Stimulated activated CD8-positive, alpha-beta memory T cell treated with anti-CD3 and anti-CD28 coated beads, Interleukin-15, amount 100 ng/mL, for 24 hours (primary cell): ENCODE measurements around the gene CRBN.

Source experiments
- DNase-seq: peaks from one replicate; pipeline ENCODE4 v3.0.0-alpha.2; 2020; ENCODE audit warnings: low read depth

CRBN gene

DNA sequence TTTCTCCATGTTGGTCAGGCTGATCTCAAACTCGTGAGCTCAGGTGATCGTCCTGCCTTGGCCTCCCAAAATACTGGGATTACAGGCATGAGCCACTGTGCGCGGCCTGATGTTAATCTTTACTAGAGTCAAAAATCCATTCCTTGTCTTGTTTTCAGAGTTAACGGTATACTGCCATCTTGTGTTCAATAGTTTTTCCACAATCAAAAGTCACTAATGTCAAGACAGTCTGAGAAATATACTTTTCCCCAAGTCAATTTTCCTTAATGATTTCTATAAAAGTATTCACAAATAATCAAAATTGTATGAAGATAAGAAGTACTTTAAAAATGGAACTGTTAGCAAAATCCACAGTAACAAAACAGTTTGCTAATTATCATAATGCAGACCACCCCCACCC is 8.5 kb downstream of the CRBN start:
- no peak for DNase-seq

DNA sequence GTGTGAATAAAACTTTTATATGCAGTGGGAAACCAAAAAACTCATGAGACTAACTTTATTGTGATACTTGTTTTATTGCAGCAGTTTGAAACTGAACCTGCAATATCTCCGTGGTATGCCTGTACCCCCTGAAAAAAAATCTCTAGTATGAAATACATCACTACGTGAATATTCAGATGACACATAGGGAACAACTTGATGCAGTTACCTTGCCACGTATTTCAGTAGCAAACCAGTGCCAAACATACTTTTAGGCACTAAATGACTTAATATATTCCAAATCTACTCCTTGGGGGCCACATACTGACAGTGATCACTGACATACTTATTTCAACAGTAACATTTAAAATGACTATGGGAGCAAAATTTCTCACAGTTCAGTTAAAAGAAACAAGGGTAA is 13.8 kb downstream of the CRBN start:
- DNase-seq: no peak

DNA sequence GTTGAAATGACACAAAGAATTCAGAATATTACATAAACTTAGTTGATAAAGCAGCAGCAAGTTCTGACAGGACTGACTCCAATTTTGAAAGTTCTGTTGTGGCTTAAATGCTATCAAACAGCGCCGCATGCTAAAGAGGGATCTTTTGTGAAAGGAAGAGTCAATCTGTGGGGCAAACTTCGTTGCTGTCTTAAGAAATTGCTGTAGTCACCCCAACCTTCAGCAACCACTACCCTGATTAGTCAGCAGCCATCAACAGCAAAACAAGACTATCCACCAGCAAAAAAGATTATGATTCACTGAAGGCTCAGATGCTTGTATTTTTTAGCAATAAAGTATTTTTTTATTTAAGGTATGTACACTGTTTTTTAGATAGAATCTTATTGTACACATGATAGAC is 14.2 kb downstream of the CRBN start:
- no peak for DNase-seq

- DNase-seq: no peak
Observed at GRCh38 chr3:3160826-3161225, 18.7 kb downstream of the CRBN start.

- no peak for DNase-seq
Observed at GRCh38 chr3:3157484-3157883, 22.0 kb downstream of the CRBN start.

GRCh38 chr3:3154879-3155610 is 24.4 kb downstream of the CRBN start:
- no peak for DNase-seq

- DNase-seq: no peak
Observed at GRCh38 chr3:3151513-3151912, 28.0 kb downstream of the CRBN start.

DNA sequence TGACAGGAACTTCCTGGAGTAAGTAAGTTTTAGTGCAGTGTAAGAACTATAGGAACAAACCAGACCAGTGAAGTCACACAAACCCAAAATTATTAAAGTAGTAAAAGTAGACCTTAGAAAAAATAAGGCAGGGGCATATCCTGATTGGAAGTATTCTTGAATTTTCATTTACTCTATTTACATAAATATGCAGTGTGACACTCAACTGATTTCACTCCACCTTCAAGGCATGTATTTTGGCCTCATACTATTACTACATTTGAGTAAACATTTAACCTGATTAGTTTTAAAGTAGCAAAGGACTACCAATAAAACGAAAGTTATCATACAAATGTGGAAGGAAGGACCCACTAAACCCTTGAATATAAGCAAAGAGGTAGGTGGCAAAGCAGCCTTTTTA is 29.9 kb downstream of the CRBN start:
- DNase-seq: no peak

DNA sequence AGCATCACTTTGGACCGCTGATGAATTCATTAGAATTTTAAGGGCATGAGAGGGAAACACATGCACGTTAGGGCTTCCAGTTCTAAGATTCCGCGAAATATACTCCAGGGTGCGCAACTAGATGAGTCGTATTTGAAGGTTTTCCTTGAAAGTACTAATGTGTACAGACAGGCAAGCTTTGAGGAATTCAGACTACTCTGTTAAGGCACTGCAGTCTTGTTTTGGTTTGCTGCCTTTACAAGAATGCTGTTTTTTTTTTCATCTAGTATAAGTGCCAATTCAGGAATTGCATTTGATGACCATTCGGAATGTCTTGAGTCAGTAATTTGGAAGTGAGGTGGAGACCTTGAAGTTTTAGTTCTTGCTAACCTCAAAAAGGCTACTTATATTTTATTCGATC is 33.7 kb downstream of the CRBN start:
- DNase-seq: no peak

DNA sequence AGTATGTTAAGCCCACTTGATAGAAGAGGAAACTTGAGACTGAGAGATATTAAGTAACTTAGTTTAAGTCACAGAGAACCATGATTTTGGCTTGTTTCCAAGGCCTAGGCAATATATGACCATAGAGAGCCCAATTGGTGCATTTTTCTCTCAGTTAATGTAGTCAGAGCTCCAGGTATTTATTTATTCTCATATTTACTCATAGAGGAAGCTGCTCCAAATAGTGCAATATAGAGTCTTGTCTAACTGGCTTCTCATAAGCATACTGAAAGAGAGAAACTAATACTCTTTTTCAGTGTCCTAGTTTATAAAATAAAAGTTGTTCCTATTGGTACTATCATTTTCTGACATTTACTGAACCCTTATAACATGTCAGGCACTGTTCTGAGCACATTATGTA is 37.6 kb downstream of the CRBN start:
- no peak for DNase-seq

- DNase-seq: no peak
Observed at GRCh38 chr3:3137526-3137925, 42.0 kb downstream of the CRBN start.

DNA sequence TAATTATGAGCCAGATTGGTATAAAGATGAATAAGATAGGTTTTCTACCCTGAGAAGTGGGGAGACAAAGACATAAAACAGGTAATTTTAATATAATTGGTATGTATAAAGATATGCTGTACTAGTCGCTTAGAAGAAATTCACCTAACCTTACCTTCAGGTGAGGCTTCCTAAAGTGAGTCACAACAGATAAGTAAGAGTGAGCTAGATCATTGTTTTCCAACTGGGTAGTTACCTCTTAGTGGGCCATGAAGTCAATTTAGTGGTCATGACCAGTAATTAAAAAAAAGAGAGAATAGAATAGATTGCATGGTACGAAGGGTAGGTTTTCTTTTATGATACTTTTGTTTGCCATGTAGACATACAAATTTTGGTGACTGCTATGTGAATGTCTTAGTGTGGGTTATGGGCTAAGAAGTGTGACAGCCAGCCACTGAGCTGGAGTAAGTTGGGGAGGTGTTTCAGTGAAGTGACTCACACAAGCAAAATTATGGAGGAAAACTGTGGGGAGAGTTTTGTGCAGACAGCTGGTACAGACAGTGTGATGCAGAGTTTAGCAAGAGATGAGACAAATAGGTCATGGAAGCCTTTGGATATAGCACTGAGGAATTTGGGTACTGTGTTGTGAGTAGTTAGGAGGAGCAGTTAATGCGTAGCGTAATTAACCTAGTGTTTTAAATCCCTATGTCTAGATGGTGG is 44.6 kb downstream of the CRBN start:
- no peak for DNase-seq

DNA sequence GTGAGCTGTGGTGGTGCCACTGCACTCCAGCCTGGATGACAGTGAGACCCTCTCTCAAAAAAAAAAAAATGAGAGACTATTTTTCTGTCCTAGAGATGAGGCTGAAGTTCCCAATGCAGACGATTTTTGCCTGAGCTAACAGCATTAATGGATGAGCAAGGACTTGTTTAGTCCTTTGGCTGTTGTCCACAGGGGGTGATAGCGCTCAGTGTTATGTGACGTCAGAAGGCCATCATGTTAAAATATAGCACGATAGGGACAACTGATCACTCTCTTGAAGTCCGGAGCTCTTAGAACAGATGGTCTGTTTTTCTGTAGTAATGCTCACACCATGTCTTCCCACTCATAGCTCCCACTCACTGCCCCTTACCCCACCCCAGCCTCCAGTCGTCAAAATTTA is 46.0 kb downstream of the CRBN start:
- DNase-seq: no peak

DNA sequence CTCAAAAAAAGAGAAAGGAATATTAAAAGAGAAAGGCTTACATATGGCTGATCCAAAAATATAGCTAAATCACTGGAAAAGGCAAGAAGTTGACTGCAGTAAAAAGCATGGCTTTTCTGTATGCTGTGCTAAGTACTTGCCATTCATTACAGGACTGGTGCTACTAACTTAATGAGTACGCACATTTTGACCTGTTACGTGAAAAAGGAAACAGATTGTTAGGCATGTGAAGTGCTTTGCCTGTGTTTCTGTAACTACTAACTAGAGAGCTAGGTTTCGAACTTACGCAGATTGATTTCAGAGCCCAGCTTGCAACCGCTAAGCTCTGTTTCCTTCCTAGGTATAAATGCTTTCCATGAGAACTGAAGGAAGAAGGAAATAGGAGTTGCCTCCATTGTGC is 49.9 kb downstream of the CRBN start:
- DNase-seq: no peak

- no peak for DNase-seq
Observed at GRCh38 chr3:3127432-3128010, 52.0 kb downstream of the CRBN start.

GRCh38 chr3:3126477-3127431 is 52.7 kb downstream of the CRBN start, which contains the start of gene TRNT1:
Gene TRNT1 (plus strand): TSS chr3:3126940. CDS start chr3:3129041, 2,101 bp downstream.
- DNase-seq: peak; percentile 95

- no peak for DNase-seq
Observed at GRCh38 chr3:3125977-3126376, 53.5 kb downstream of the CRBN start.

DNA sequence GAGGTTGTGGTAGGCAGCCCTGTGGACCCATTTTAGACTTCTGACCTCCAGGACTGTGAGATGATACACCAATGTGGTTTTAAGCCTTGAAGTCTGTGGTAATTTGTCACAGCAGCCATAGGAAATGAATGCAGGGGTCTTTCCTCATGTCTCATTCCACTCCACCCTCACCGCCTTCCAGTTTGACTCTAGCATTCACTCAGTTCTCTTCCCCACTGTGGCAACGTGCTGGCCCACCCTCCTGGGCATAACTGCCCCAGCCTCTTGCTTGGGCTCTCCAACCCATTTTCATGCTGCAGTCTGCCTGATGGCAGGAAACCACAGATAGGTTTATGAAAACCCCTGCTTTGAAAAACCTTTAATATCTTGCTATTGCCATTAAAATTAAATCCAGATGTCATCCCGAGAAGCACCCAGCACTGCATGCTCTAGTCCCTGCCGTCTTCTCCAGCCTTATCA is 60.1 kb downstream of the CRBN start:
- no peak for DNase-seq

- DNase-seq: no peak
Observed at GRCh38 chr3:3117651-3118050, 61.8 kb downstream of the CRBN start.

GRCh38 chr3:3113042-3113709 is 66.3 kb downstream of the CRBN start:
- no peak for DNase-seq

DNA sequence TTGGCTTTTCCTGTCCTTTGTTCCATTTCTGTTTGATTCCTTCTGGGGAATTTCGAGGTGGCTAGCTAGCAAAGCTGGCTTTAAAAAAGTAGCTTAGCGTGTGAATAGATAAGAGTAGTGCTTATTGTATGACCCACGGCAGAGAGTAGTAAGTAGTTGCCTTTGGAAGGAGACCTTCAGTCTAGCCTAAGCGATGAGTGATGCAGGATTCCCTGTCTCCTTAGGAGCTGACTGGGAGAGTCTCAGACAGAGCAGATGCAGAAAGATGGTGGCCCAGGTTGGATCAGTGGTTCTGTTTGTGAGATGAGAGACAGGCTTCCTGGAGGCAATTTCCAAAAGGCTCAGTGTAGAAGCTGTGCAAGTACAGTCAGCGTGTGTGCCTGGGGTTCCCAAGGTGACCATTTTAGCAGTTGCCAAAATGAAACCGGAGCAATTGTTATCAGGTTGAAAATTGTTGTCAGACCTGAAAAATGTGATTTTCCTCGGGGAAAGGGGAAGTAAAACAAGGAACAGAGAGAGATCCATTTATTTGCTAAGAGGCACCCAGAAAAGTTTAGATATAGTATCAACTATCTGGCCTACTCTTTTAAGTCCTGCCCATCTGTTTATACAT is 68.6 kb downstream of the CRBN start:
- no peak for DNase-seq
